GM21423 (cell line): ENCODE data around the gene PLEKHO1.

ENCODE experiments used
- ATAC-seq: cut with Tn5 transposase; IDR thresholded peaks from one replicate; pipeline ENCODE4 v1.9.1; 2021; ENCODE audit warnings: mild to moderate bottlenecking, moderate library complexity; ENCODE audit not compliant: unreplicated experiment

Gene PLEKHO1

DNA sequence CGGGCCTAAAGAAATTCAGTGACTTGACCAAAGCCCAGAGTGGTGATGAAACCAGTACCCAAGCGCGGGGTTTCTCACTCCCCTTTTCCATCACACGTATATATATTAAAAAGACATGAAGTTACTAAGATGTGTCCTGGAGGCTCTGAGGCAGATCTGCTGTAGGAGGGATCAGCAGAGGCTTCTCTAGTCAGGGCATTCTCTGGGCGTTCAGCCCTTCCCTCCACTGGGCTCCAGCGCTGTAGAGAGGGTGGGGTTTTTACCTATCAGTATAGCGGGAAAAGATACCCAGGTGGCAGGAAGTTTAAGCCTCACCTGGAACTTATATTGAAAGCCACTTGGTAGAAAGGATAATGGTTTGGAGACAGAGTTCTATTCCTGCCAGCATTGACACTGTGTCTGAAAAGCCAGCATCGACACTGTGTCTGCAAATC is 862 bp upstream of the PLEKHO1 start:
- ATAC-seq = no peak

DNA sequence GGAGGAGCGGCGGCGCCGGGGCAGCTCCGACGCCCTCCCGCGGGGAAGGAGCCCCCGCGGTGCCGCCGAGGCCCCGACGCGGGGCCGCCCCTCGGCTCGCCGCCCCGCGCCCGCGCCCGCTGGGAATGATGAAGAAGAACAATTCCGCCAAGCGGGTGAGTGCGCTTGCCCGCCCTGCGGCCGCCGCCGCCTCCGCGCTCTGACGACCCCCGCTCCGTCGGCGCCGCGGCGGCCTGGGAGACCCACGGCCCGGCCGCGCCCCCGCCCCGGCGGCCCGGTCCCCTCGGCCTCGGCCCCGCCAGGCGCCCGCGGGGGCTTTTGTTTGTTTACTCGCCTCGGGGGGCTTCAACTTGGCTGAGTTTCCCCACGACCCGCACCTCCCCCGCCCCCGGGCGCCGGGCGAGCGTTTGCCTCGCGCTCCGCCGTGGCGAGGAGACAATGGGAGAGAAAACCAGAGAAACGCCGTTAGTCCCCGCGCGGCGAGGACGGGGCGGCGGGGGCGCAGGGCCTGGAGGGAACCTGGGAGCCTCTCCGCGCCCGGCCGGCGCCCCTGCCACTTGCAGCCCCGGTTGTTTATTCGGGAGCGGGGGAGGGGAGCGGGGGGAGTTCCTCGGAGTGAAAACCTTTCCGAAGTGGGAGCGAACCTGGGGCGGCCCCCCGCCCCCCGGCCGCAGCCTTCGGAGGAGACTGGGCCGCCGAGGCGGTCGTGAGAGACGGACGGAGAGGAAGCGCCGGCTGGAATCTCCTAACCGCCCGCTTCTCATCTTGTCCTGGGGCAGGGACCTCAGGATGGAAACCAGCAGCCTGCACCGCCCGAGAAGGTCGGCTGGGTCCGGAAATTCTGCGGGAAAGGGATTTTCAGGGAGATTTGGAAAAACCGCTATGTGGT is 661 bp downstream of the PLEKHO1 start:
- ATAC-seq = no peak

DNA sequence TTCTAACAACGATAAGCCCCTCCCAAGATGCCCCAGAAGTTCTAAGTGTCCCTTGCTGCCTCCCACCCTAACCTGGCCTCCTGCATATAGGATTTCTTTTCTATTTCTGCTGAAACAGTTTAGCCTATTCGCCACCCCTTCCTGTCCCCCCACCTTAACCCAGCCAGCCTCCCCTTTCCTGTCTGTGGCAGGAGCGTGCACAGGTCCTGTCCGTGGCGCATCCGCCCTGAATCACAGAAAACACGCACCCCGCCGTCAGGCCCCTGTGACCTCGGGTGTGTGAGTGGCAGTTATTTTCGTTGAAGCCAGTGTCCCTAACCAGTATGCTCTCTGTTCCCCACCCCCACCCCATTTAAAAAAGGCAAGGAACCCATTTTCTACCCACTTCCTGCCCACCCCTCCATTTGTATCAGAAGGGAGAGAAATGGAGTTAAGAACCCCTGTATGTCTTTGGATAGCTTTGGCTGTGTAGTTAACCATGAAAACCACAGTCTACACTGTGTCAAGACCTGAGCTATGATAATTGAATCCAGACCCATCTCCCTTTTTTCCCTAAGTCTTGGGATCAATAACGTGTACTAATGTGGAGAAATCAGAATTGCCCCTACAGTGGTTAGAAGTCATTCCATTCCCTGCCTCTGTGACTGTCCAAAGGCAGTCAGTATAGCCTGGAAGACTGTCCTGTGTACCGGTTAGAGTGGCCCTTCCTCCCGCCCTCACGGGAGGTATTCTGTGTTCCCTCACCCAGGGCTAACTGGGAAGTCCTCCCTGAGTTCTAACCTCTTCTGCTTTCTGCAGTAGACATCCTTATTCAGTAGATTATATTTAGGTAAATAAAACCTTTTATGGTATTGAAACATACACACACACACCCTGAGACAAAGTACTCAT is 1.8 kb downstream of the PLEKHO1 start:
- peak; percentile 37 for ATAC-seq

DNA sequence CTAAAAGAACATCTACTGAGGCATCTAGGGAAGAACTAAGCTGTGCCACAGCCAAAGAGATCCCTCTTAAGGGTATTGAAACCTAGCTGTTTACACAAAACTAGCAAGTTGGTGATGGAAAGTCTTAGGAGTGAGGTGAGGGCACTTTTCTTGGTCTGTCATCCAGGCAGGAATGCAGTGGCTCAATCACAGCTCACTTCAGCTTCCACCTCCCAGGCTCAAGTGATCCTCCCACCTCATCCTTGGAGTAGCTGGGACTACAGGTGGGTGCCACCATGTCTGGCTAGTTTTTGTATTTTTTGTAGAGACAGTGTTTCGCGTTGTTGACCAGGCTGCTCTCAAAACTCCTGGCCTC is 2.4 kb downstream of the PLEKHO1 start:
- ATAC-seq = no peak

DNA sequence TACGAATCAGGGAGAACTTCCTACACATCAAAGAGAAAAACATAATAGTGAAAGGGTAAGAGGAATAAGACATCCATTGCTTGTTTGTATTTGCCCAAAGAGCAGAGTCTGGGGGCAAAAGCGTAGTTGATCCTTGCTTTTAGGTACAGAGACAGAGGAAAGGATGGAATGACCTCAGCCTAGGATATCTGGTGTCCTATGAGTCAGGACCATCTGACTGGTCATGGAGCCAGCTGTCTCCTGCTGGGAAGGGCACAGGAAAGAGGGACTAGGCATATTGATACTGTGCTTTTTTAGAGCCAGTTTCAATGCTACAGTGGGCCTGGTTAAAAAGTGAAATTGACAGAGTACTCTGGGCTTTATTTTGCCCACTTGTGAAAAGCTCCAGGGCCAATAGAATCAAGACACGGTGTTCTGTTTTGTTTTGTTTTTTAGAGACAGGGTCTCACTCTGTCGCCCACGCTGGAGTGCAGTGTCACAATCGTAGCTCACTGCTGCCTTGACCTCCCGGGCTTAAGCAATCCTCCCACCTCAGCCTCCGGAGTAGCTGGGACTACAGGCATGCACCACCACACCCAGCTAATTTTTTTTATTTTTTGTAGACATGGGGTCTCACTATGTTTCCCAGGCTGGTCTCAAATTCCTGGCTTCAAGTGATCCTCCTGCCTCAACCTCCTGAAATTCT is 3.2 kb downstream of the PLEKHO1 start:
- ATAC-seq = no peak

DNA sequence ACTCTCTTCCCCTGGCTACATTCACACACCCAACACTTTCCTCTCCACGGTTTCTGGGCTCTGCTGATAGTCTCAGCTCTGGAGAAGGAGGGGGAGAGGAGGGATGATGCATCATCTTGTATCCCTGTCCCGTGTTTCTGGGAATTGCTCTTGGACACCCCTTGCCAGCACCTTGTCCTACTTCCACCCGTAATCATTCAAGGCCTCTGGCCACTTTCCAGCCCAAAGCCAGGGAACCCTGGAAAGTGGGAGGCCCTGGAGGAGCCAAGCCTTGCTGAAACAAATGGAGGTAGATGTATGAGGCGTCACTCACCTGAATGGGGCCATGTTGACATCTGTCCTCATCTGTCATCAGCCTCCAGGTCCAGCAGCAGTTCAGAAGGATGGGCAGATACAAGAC is 4.4 kb downstream of the PLEKHO1 start:
- ATAC-seq = no peak

DNA sequence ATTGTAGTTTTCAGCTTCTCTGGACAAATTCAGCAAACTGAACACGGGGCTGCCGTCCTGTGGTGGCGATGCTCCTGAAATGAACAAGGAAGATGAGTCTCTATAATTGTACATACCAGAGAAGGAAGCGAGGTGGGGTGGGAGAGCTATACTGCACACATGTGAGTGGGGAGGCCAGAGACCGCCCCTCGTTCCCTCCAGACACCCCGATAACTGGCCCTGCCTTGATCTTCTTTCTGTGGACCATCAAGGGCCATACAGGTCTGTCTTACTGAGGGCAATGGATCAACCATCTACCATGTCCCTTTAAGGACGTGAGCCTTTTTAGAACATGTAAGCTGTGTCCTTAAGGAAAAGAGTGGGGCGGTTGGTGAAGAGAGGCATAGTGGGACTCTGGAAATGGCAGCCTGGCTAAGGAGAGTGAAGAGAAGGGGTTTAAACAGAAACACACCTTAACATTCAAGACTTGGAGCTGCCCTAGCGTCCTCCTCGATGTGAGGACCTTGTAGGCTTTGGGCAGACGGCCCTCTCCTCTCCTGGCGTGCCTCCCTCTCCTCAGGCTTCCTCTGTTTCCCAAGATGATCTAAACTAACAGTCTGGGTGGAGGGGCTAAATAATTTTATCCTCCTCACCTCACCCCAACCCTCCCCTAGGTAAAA is 5.8 kb downstream of the PLEKHO1 start:
- ATAC-seq = no peak

DNA sequence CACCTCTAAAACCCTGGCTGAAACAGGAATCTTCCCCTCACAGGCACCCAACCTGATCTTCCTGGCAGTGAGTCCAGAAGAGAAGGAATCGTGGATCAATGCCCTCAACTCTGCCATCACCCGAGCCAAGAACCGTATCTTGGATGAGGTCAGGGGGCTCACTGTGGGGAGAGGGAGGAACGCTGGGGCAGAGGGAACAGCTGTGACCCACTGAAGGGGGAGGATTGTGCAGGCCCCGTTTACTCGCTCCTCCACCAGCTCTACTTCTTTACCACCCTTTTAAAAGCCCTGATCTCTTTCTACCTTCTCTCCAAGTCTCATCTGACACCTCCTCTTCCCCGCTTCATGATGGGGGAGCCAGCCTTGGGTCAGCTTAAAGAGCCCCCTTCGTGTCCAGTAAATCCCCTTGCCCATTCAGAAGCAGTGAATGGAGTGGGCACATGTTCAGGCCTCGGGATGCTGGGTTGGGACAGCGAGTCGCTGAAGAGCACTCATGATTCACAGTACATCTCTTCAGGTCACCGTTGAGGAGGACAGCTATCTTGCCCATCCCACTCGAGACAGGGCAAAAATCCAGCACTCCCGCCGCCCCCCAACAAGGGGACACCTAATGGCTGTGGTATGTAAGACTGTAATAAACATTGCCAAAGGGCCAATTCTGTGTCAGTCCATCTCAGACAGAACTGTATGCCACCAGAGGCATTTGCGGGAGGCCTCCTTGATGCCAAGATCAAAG is 7.3 kb downstream of the PLEKHO1 start:
- no peak for ATAC-seq

DNA sequence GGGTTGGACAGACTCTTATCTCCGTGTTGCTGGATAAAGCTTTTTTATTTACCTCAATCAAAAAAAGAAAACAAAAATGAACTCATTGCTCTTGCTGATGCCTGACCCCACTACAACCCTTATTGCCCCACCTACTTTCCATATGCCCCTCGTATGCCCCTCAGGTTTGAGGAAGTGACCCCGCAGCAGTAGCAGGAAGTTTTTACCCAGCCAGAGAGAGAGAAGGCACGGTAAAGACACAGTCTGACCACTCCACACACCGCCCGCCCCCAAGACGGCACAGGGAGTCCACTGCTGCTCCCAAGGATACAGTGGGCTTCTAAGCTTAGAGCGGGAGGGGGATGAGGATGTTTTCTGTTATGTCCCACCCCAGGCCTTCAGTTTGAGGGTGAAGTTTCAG is 9.8 kb downstream of the PLEKHO1 start:
- ATAC-seq = no peak

DNA sequence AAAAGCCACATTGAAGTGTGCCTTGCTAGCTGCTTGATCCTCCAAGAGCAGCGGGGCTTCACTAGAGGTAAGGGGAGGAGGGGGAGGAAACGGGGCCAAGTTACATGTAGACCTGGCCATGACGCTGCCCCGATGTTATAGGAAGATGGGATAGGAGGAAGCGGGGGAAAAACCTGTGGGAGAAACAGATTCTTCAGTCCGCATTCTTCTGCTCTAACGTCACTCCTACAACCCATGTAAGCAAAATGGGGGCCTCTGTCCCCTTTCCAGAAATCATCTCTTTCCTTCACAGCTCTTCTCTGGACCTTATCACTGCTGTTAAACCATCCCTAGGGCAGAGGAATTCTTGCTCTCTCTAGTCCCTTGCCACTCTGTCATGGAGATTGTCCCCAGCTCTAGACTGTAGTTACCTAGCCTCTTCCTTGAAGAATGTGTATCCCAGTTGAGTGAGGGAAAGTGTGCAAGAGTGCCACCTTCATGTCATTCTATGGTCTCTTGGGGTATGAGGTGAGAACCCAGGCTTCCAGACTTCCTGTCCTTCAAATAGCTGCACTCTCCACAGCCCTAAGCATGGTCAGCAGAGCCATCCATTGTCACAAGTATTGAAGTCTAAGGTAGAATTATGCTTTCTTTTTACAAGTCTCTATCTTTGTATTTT is 11.4 kb downstream of the PLEKHO1 start:
- no peak for ATAC-seq

DNA sequence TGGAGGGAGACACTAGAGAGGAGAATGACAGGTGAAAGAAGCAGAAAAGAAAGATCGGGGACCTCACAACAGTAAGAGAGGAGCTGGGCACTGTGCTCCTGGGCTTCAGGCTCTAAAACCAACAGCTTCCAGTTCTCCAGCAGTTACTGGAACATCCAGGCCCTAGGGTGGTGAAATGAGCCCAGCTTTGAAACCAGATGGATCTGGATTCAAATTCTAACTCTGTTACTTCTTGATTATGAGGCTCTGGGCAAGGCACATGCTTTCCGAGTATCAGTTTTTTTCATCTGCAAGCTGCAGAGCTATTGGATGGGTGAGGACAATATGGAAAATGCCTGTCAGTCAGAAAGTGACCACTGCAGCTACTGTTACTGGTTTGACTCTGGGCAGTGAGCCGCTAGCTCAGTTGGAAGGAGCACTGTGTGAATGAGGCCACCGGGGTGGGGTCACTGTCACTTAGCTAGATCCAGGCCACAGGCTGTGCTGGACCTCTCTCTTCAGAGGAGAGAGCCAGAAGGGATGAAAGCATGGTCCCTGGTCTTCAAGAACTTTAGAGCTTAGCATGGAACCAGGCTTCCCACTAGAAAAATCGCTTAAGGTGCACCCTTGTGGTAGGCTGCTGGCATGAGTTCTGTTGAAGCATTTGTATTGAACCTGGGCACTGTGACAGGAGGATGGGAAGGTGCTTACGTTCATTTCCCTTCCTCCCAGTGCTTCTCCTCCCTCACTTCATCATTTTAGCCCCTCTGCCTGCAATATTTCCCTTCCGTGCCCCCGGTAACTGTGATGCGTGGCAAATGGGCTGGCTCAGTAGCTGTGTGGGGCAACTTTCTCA is 12.2 kb downstream of the PLEKHO1 start:
- no peak for ATAC-seq

DNA sequence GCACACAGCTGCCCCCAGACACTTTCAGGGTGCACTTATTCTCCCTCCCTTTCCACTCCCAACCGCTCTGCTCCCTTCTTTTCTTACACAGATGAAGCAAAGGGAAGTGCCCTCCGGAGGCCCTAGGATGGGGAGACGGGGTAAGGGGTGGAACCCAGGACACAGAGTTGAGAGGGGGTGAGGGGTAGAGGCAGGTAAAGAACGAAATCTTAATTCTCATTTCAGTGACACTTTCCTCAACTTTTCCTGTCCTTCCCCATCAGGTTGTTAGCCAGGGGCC is 12.8 kb downstream of the PLEKHO1 start:
- ATAC-seq = no peak

DNA sequence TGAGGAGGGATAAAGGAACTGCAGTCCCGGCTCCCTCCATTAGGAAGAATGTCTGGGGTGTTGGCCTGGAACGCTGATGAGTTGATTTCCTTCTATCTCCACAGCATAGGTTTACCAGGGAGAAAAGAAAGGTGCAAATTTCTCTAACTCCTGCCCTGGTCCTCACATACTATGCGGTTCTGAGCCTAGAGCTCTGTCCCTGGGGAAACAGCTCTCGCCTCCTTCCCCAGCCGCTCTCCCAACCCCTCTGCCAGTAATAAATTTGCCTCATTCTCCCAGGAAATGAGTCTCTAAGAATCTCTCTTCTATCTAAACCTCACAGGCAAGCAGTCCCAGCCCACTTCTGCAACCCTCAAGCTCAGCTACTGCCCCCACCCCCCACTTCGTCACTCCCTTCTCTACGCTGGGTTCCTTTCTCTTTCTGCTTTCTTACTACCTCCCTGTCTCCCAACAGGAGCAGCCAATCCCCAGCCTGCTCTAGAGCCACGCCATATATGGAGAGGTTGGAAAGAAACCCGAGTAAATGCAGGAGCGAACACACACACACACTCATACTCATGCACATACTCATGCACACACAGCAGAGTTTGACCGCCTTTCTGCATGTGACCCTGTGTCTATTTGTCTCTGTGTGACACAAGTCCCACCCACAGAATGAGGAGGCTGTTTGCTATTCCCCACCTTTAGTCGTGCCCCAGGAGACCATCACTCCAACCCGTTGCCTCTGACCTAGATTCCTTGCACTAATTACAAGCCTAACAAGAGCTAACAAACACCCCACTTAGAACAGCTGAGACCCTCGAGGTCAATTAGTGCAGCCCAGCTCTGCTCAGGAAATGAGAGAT is 13.4 kb downstream of the PLEKHO1 start:
- peak; percentile 33 for ATAC-seq

DNA sequence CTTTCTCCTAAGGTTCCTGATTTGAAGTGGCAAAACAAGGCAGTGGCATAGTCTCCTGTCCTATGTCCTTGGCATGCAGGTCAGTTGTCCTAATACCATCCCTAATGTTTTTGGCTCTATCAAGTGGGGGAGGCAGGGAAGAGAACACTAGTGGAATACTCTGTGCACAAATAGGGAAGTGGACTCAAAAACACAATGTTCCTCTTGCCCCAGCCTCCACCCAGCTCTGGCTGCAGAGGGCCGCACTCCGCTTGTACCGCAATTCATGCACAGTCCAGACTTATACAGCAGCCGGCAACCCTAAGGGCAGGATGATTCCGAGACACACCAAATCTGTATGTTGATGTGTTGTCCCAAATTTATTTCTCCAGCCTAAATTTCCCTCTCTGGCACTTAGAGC is 14.5 kb downstream of the PLEKHO1 start:
- no peak for ATAC-seq

DNA sequence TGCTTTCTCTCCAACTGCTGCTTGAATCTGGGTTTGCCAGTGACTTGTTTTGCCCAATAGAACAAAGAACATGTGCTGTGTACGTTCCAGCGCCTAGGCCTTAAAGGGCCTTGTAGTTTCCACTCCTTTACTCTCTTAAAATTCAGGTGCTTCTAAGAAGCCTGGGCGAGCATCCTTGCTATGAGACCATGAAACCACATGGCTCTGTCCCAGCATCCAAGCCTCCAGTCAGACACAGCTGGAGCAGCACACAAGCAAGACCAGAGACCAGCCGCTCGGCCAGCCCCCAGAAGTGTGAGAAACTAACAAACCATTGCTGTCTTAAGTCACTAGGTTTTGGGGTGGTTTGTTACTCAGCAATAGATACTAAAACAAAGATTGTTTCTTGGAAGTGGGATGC is 15.1 kb downstream of the PLEKHO1 start:
- no peak for ATAC-seq

DNA sequence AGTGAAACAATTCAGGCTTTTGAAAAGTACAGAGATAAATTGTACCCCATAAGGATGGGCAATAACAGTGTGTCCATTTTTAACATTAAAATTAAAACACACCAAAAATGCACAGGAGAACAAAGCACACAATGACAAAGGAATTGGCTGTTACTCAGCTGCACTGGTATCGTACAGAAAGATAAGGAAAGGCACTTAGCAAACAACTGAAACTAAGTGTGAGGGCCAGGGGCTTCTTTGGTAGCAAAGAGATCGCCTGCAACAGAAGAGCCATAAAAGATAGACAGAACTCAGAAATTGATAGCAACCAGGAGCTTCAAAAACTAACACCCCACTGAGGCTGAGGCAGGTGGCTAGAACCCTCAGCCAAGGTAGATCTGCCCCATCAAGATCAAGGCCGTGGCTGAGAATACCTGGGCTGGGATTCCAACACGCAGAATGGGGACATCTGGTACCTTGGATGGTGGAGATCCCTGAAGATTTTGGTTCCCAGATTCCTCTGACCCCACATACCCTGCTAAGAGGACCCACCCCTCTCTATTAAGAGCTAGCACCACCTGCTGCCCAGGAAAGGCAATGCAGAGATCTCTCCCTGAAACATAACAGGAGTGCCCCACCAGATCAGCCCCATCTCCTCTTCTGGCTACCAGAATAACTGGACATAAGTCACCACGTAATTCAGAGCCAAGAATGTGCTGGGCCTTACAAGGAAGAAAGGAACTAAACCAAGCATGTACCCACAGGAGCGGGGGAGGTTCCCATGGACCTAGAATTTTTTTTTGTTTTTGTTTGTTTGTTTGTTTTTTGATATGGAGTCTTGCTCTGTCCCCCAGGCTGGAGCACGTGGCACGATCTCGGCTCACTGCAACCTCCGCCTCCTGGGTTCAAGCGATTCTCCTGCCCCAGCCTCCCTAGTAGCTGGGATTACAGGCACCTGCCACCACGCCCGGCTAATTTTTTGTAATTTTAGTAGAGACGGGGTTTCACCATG is 16.2 kb downstream of the PLEKHO1 start:
- ATAC-seq = no peak
